Measurements from ENCODE around the gene BTF3. TPM values are rescaled to one million over a fixed set of nuclear protein-coding genes. Genes with fewer than 3 reads are reported as not detected.
"Not testable (repeated sequence)": the region's sequence is repeated elsewhere in the genome, so short reads cannot be mapped to it uniquely, and the experiment has no call there.

BTF3 gene
- total and polyA plus RNA-seq, 2 of the 13 experiments (the other 11 are each of a cell fraction or from before 2014, with no cell fraction given): 557 to 698 TPM

DNA sequence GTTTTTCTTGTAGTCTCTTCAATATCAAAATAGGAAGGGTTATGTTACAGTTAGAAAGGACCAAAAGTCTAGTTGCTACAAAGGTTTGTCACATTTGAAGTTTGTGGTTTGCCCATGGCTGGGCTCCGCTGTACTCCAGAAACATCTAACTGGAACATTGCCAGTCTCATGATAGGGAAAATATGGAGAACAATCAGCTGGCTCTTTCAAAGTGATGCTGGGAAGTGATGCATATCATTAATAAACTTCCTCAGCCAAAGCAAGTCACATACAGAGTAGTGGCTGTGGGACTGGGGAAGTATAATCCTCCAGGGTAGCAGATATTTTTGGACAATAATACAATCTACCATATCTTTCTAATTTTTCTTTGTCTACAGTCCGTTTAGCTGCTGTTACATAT is 8.8 kb downstream of the BTF3 start:
- ChIA-PET CTCF (ENCODE audit: low intra/inter-chr PET ratio, low total read pairs) (no interaction called here), POLR2A (interaction anchor here (0.6 to 2.5 kb wide), 3 partner anchors 9 to 33 kb away, joined by 4 to 14 read pairs (median 4); partner anchors contain the start of gene BTF3)
- no peak for DNase-seq (ENCODE audit: low spot score)
- in situ Hi-C loops (cut with HindIII; ENCODE audit: extremely low pct_ligation_motif_present, low pct_unique_long_range_greater_than_20kb): no loop called here
- H3K9ac ChIP-seq (ENCODE audit: insufficient read depth, low read depth, low read length): no peak overlapping the region
- H3K27ac ChIP-seq (ENCODE audit: extremely low read length, insufficient read depth, low read length): no peak overlapping the region
- no peak for FAIRE-seq
- no peaks in the 10 kb centered on the region for H3K27me3 ChIP-seq (ENCODE audit: control insufficient read depth in 1 of 2, insufficient read depth in 2 of 2, low read length in 2 of 2)
- intact Hi-C loops (cut with micrococcal nuclease; ENCODE audit: unreplicated experiment): no loop called here
- H3K4me3 ChIP-seq (replicated peaks in 1 of 3; ENCODE audit: insufficient read depth in 1 of 3, low read depth in 2 of 3, low read length in 3 of 3): no peak overlapping the region
- no peak overlapping the region for H3K4me2 ChIP-seq (ENCODE audit: low read depth, low read length)
- H3K36me3 ChIP-seq (replicated peaks in 1 of 2; ENCODE audit: control insufficient read depth in 1 of 2, insufficient read depth in 2 of 2, low read length in 2 of 2): peaks cover 2 to 41% of the 10 kb centered on the region in 2 experiments; a peak in 4 of 5 replicates
- H3K9me3 ChIP-seq (ENCODE audit: low read length): no peaks in the 10 kb centered on the region
- no peak overlapping the region for H2AFZ ChIP-seq (ENCODE audit: low read length)
- 93% methylated on average over 2 of the region's 2 CpGs for WGBS (ENCODE audit: low lambda C conversion rate)
- H4K20me1 ChIP-seq (ENCODE audit: insufficient read depth, low read length): peaks cover 20% of the 10 kb centered on the region
- BruUV-seq (replicated peaks): no TSS peak
- peaks cover 9% of the 10 kb centered on the region for H3K79me2 ChIP-seq (ENCODE audit: insufficient read depth, low read length)
- H3K4me1 ChIP-seq (ENCODE audit: insufficient read depth, low read length): peaks cover 19% of the 10 kb centered on the region; the same call in 1 of the 2 replicates
- TF ChIP-seq, protein P1, sequence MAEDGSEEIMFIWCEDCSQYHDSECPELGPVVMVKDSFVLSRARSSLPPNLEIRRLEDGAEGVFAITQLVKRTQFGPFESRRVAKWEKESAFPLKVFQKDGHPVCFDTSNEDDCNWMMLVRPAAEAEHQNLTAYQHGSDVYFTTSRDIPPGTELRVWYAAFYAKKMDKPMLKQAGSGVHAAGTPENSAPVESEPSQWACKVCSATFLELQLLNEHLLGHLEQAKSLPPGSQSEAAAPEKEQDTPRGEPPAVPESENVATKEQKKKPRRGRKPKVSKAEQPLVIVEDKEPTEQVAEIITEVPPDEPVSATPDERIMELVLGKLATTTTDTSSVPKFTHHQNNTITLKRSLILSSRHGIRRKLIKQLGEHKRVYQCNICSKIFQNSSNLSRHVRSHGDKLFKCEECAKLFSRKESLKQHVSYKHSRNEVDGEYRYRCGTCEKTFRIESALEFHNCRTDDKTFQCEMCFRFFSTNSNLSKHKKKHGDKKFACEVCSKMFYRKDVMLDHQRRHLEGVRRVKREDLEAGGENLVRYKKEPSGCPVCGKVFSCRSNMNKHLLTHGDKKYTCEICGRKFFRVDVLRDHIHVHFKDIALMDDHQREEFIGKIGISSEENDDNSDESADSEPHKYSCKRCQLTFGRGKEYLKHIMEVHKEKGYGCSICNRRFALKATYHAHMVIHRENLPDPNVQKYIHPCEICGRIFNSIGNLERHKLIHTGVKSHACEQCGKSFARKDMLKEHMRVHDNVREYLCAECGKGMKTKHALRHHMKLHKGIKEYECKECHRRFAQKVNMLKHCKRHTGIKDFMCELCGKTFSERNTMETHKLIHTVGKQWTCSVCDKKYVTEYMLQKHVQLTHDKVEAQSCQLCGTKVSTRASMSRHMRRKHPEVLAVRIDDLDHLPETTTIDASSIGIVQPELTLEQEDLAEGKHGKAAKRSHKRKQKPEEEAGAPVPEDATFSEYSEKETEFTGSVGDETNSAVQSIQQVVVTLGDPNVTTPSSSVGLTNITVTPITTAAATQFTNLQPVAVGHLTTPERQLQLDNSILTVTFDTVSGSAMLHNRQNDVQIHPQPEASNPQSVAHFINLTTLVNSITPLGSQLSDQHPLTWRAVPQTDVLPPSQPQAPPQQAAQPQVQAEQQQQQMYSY (CRISPR knock-in tag; IDR thresholded peaks at IDR 0.05): no peak
- TF ChIP-seq ZNF331 (CRISPR knock-in tag; IDR thresholded peaks at IDR 0.05): 0 out of 2 replicates have a peak, but pooled peaks have one; percentile 0
- peak; percentile 22; the same call in 2 of the 3 replicates for ATAC-seq

DNA sequence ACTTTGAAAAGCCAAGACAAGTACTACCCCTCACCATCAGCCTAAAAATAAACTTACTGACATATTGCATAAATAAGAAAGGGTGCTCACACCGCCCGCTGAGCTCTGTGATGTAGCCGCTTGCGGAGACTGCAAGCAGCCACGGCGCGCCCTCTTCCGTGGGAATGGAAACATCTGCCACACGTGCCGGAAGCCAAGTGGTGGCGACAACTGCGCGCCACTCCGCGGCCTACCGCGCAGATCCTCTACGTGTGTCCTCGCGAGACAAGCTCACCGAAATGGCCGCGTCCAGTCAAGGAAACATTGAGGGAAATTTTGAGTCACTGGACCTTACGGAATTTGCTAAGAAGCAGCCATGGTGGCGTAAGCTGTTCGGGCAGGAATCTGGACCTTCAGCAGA is 10.3 kb downstream of the BTF3 start:
- H3K4me2 ChIP-seq (ENCODE audit: low read depth, low read length); BruUV-seq (replicated peaks); H3K9ac ChIP-seq (ENCODE audit: insufficient read depth, low read depth, low read length); H3K27me3 ChIP-seq (ENCODE audit: control insufficient read depth in 1 of 2, insufficient read depth in 2 of 2, low read length in 2 of 2); H3K9me3 ChIP-seq (ENCODE audit: low read length); intact Hi-C loops (cut with micrococcal nuclease; ENCODE audit: unreplicated experiment); FAIRE-seq; H3K79me2 ChIP-seq (ENCODE audit: insufficient read depth, low read length); DNase-seq (ENCODE audit: low spot score); H3K27ac ChIP-seq (ENCODE audit: extremely low read length, insufficient read depth, low read length); H4K20me1 ChIP-seq (ENCODE audit: insufficient read depth, low read length); in situ Hi-C loops (cut with HindIII; ENCODE audit: extremely low pct_ligation_motif_present, low pct_unique_long_range_greater_than_20kb); CTCF ChIA-PET (ENCODE audit: low intra/inter-chr PET ratio, low total read pairs); H2AFZ ChIP-seq (ENCODE audit: low read length); H3K4me3 ChIP-seq (replicated peaks in 1 of 3; ENCODE audit: insufficient read depth in 1 of 3, low read depth in 2 of 3, low read length in 3 of 3): not testable (repeated sequence)
- ATAC-seq: peak; percentile 28; the same call in 1 of the 3 replicates
- POLR2A ChIA-PET: interaction anchor here (1.4 to 2.5 kb wide), 2 partner anchors 10 to 11 kb away, joined by 4 to 14 read pairs; partner anchors contain the start of gene BTF3
- Histone ChIP-seq H3K4me1 (ENCODE audit: insufficient read depth, low read length) (peaks cover 12% of the 10 kb centered on the region; the same call in 1 of the 2 replicates), H3K36me3 (replicated peaks in 1 of 2; ENCODE audit: control insufficient read depth in 1 of 2, insufficient read depth in 2 of 2, low read length in 2 of 2) (peaks cover 0 to 27% of the 10 kb centered on the region in 2 experiments; a peak in 4 of 5 replicates)
- WGBS (ENCODE audit: low lambda C conversion rate): 98% methylated on average over 25 of the region's 26 CpGs
